Ascending aorta (tissue), 2 donors: Measurements from ENCODE around the gene RGSL1. TPM values are rescaled to one million over a fixed set of nuclear protein-coding genes. Genes with fewer than 3 reads are reported as not detected.
A peak's percentile ranks its signal among the peaks of the same experiment; 100 is the strongest.

Experiments
- DNase-seq, 2 donors: peaks; one replicate each; pipeline ENCODE4 v3.0.0-alpha.2; 2019; ENCODE audit warnings: low spot score in 2 of 2
- H3K27ac ChIP-seq, 2 donors: fragments of 200-600 bp; sonication (generic); one replicate each; pipeline ENCODE4 v1.5.1; 2016 to 2017; ENCODE audit warnings: mild to moderate bottlenecking in 1 of 2
- H3K27me3 ChIP-seq: fragments of 200-600 bp; sonication (generic); one replicate; pipeline ENCODE4 v1.5.1; 2017
- H3K36me3 ChIP-seq, 2 donors: fragments of 200-600 bp; sonication (generic); one replicate each; pipeline ENCODE4 v1.5.1; 2016
- H3K4me1 ChIP-seq, 2 donors: fragments of 200-600 bp; sonication (generic); one replicate each; pipeline ENCODE4 v1.5.1; 2016 to 2017; ENCODE audit warnings: mild to moderate bottlenecking in 1 of 2
- H3K4me3 ChIP-seq, 2 donors: fragments of 200-600 bp; sonication (generic); one replicate each; pipeline ENCODE4 v1.5.1; 2016 to 2017; ENCODE audit warnings: mild to moderate bottlenecking in 1 of 2
- H3K9me3 ChIP-seq, 2 donors: fragments of 200-600 bp; sonication (generic); one replicate each; pipeline ENCODE4 v1.5.1; 2016
- intact Hi-C: fragments of 100-400 bp; cut with DNase I; formaldehyde crosslinking; loops from one replicate; pipeline ENCODE4 v1.15.1; 2023
- total RNA-seq: library from RNA; depleted of rRNA; stranded (reverse); fragments of >200 nt; gene quantifications from one replicate; pipeline ENCODE4 v1.1.0, GENCODE V29; 2016
- TF ChIP-seq, protein P1 (sequence below), 3 experiments: fragments of 200-600 bp in 2 of 3; fragments of 450-650 bp in 1 of 3; sonication (generic) in 2 of 3; IDR thresholded peaks; one replicate each; pipeline ENCODE4 v1.5.1; 2016 to 2019; ENCODE audit warnings: antibody characterized with exemption in 3 of 3, mild to moderate bottlenecking in 1 of 3, moderate library complexity in 1 of 3

Gene RGSL1
- total RNA-seq, 1 donor from 2014 or later, result not detected

DNA sequence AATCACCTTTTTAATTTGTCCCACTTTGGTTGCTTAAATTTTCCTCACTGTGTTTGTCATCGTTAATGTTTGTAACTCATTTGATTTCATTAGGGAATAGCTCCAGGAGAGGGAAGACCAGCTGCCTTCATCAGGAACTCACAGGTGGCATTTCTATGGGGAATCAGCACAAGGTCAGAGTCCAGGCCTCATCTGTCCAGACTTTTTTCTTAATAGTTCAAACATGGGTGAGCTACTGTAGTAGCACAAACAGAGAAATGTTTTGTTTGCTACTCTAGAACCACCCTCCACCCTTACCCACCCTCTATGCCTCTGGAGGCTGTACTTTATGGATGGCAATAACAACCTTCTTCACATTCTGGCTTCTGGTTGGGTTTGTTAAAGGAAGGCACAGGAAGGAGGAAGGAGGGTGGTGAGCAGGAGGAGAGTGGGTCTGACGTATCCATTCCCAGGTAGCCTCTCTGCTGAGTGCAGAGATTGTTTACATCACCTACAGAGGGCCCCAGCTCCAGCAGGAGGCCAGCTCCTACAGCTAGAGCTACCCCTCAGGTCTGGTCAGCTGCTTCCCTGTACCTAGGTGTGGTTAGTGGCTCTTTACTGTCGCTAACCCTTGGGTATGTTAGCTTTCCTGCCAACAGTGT, 41.4 kb upstream of the RGSL1 start:
- H3K27me3 ChIP-seq, result no peaks in the 10 kb centered on the region
- intact Hi-C loops, result no loop called here
- no peaks in the 10 kb centered on the region for H3K36me3 ChIP-seq
- H3K4me1 ChIP-seq, result peaks cover 0 to 5% of the 10 kb centered on the region in 2 donors
- H3K4me3 ChIP-seq, result no peak overlapping the region
- TF ChIP-seq, protein P1, sequence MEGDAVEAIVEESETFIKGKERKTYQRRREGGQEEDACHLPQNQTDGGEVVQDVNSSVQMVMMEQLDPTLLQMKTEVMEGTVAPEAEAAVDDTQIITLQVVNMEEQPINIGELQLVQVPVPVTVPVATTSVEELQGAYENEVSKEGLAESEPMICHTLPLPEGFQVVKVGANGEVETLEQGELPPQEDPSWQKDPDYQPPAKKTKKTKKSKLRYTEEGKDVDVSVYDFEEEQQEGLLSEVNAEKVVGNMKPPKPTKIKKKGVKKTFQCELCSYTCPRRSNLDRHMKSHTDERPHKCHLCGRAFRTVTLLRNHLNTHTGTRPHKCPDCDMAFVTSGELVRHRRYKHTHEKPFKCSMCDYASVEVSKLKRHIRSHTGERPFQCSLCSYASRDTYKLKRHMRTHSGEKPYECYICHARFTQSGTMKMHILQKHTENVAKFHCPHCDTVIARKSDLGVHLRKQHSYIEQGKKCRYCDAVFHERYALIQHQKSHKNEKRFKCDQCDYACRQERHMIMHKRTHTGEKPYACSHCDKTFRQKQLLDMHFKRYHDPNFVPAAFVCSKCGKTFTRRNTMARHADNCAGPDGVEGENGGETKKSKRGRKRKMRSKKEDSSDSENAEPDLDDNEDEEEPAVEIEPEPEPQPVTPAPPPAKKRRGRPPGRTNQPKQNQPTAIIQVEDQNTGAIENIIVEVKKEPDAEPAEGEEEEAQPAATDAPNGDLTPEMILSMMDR (IDR thresholded peaks at IDR 0.05), result no peak
- H3K9me3 ChIP-seq, result no peaks in the 10 kb centered on the region
- no peak overlapping the region for H3K27ac ChIP-seq
- no peak for DNase-seq

- Histone ChIP-seq H3K27ac (peak overlapping the region in 1 of 2 donors; percentile 39), H3K36me3 (no peaks in the 10 kb centered on the region), H3K9me3 (no peaks in the 10 kb centered on the region), H3K4me3 (no peak overlapping the region), H3K4me1 (peaks cover 0 to 5% of the 10 kb centered on the region in 2 donors), H3K27me3 (no peaks in the 10 kb centered on the region)
- DNase-seq, result no peak
- intact Hi-C loops, result no loop called here
- TF ChIP-seq, protein P1 (IDR thresholded peaks at IDR 0.05), result no peak
Measured at GRCh38 chr1:182410138-182410537, 39.8 kb upstream of the RGSL1 start.

GRCh38 chr1:182410620-182411273, 39.2 kb upstream of the RGSL1 start:
- Histone ChIP-seq H3K27me3 (no peaks in the 10 kb centered on the region), H3K9me3 (no peaks in the 10 kb centered on the region), H3K36me3 (no peaks in the 10 kb centered on the region), H3K27ac (peak overlapping the region in 1 of 2 donors; percentile 39), H3K4me3 (no peak overlapping the region), H3K4me1 (peaks cover 0 to 5% of the 10 kb centered on the region in 2 donors)
- TF ChIP-seq, protein P1 (IDR thresholded peaks at IDR 0.05), result no peak
- no peak for DNase-seq
- intact Hi-C loops, result no loop called here

DNA sequence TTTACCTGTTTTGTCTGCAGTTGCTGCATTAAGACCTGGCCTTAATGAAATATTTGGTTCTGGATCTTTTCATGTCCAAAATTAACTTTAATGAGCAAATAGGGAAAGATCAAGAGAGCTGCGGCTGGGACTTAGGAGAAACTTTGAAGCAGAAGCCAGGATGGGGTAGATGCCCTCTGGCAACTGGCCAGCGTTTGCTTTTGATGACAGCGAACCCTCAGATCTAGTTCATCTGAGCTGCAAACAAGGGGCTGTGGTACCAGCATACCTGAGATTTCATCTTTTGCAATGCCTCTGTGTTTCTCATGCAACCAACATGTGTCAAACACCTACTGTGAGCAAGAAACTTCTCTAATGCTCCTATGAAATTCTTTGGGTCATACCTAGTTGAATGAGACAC, 36.5 kb upstream of the RGSL1 start:
- H3K4me3 ChIP-seq, result no peak overlapping the region
- intact Hi-C loops, result no loop called here
- H3K36me3 ChIP-seq, result no peaks in the 10 kb centered on the region
- TF ChIP-seq, protein P1 (IDR thresholded peaks at IDR 0.05), result no peak
- no peaks in the 10 kb centered on the region for H3K27me3 ChIP-seq
- H3K9me3 ChIP-seq, result no peaks in the 10 kb centered on the region
- peaks cover 0 to 5% of the 10 kb centered on the region in 2 donors for H3K4me1 ChIP-seq
- H3K27ac ChIP-seq, result no peak overlapping the region
- no peak for DNase-seq

- intact Hi-C loops, result no loop called here
- Histone ChIP-seq H3K9me3 (no peaks in the 10 kb centered on the region), H3K4me1 (peaks cover 0 to 5% of the 10 kb centered on the region in 2 donors), H3K27ac (no peak overlapping the region), H3K27me3 (no peaks in the 10 kb centered on the region), H3K36me3 (no peaks in the 10 kb centered on the region), H3K4me3 (no peak overlapping the region)
- TF ChIP-seq, protein P1 (IDR thresholded peaks at IDR 0.05), result no peak
- DNase-seq, result no peak
Measured at GRCh38 chr1:182413969-182414368, 36.0 kb upstream of the RGSL1 start.
